Cerebellar cortex (tissue), 1 donor: Measurements from ENCODE around the gene NXPE4.
"Not testable (repeated sequence)": the region's sequence is repeated elsewhere in the genome, so short reads cannot be mapped to it uniquely, and the experiment has no call there.

Source experiments
- DNase-seq: peaks from one replicate; pipeline ENCODE4 v3.0.0-alpha.2; 2015; ENCODE audit warnings: low spot score

The NXPE4 gene

DNA sequence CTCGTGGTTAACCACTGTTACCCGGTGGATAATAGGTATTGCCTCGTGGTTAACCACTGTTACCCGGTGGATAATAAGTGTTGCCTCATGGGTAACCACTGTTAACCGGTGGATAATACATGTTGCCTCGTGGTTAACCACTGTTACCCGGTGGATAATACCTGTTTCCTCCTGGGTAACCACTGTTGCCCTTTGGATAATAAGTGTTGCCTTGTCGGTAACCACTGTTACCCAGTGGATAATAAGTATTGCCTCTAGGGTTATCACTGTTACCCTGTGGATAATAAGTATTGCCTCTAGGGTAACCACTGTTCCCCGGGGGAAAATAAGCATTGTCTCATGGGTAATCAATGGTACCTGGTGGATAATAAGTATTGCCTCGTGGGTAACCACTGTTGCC is 15.0 kb upstream of the NXPE4 start:
- no peak for DNase-seq

DNA sequence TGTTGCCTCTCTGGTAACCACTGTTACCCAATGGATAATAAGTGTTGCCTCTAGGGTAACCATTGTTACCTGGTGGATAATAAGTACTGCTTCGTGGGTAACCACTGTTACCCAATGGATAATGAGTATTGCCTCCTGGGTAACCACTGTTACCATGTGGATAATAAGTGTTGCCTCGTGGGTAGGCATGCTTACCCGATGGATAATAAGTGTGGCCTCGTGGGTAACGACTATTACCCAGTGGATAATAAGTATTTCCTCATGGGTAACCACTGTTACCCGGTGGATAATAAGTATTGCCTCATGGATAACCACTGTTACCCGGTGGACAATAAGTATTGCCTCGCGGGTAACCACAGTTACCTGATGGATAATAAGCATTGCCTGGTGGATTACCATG is 13.8 kb upstream of the NXPE4 start:
- DNase-seq: no peak

DNA sequence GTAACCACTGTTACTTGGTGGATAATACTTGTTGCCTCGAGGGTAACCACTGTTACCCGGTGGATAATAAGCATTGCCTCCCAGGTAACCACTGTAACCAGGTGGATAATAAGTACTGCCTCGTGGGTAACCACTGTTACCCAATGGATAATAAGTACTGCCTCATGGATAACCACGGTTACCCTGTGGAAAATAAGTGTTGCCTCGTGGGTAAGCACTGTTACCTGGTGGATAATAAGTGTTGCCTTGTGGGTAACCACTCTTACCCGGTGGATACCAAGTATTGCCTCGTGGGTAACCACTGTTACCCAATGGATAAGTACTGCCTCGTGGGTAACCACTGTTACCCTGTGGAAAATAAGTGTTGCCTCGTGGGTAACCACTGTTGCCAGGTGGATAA is 13.0 kb upstream of the NXPE4 start:
- DNase-seq: not testable (repeated sequence)

DNA sequence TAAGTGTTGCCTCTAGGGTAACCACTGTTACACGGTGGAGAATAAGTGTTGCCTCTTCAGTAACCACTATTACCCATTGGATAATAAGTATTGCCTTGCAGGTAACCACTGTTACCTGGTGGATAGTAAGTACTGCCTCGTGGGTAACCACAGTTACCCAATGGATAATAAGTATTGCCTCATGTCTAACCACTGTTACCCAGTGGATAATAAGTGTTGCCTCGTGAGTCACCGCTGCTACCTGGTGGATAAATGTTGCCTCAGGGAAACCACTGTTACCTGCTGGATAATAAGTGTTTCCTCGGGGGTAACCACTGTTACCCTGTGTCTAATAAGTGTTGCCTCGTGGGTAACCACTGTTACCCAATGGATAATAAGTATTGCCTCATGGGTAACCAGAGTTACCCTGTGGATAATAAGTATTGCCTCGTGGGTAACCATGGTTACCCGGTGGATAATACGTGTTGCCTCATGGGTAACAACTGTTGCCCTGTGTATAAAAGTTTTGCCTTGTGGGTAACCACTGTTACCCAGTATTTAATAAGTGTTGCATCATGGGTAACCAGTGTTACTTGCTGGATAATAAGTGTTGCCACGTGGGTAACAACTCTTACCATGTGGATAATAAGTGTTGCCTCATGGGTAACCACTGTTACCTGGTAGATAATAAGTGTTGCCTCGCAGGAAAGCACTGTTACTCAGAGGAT is 12.3 kb upstream of the NXPE4 start:
- no peak for DNase-seq

DNA sequence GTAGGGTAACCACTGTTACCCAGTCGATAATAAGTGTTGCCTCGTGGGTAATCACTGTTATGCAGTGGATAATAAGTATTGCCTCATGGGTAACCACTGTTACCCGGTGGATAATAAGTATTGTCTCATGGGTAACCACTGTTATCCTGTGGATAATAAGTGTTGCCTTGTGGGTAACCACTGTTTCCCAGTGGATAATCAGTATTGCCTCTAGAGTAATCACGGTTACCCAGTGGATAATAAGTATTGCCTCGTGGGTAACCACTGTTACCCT is 11.2 kb upstream of the NXPE4 start:
- DNase-seq: not testable (repeated sequence)

DNA sequence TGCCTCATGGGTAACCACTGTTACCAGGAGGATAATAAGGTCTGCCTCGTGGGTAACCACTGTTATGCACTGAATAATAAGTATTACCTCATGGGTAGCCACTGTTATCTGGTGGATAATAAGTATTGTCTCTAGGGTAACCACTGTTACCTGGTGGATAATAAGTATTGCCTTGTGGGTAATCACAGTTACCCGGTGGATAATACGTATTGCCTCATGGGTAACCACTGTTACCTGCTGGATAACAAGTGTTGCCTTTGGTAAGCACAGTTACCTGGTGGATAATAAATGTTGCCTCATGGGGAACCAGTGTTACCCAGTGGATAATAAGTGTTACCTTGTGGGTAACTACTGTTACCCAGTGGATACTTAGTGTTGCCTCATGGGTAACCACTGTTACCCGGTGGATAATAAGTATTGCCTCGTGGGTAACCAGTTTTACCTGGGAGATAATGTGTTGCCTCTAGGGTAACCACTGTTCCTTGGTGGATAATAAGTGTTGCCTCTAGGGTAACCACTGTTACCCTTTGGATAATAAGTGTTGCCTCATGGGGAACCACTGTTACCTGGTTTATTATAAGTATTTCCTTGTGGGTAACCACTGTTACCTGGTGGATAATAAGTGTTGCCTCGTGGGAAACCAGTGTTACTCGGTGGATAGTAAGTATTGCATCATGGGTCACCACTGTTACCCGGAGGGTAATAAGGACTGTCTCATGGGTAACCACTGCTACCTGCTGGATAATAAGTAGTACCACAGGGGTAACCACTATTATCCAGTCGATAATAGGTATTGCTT is 10.6 kb upstream of the NXPE4 start:
- DNase-seq: no peak

DNA sequence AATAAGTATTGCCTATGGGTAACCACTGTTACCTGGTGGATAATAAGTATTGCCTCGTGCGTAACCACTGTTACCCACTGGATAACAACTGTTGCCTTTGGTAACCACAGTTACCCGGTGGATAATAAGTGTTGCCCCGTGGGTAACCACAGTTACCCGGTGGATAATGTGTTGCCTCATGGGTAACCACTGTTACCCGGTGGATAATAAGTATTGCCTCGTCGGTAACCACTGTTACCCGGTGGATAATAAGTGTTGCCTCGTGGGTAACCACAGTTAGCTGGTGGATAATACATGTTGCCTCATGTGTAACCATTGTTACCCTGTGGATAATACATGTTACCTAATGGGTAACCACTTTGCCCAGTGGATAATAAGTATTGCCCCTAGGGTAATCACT is 9.8 kb upstream of the NXPE4 start:
- DNase-seq: no peak

DNA sequence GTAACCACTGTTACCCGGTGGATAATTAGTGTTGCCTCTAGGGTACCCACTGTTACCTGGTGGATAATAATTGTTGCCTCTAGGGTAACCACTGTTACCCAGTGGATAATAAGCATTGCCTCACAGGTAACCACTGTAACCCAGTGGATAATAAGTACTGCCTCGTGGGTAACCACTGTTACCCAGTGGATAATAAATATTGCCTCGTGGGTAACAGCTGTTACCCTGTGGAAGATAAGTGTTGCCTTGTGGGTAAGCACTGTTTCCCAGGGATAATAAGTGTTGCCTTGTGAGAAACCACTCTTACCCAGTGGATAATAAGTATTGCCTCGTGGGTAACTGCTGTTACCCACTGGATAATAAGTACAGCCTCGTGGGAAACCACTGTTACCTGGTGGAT is 9.3 kb upstream of the NXPE4 start:
- no peak for DNase-seq

DNA sequence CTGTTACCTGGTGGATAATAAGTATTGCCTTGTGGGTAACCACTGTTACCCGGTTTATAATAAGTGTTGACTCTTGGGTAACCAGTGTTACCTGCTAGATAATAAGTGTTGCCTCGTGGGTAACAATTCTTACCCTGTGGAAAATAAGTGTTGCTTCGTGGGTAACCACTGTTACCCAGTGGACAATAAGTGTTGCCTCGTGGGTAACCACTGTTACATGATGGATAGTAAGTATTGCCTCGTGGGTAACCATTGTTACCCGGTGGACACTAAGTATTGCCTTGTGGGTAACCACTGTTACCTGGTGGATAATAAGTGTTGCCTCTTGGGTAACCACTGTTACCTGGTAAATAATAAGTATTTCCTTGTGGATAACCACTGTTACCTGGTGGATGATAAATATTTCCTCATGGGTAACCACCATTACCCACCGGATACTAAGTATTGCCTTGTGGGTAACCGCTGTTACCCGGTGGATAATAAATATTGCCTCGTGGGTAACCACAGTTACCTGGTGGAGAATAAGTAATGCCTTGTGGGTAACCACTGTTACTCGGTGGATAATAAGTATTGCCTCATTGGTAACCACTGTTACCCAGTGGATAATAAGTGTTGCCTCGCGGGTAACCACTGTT is 8.7 kb upstream of the NXPE4 start:
- DNase-seq: no peak

DNA sequence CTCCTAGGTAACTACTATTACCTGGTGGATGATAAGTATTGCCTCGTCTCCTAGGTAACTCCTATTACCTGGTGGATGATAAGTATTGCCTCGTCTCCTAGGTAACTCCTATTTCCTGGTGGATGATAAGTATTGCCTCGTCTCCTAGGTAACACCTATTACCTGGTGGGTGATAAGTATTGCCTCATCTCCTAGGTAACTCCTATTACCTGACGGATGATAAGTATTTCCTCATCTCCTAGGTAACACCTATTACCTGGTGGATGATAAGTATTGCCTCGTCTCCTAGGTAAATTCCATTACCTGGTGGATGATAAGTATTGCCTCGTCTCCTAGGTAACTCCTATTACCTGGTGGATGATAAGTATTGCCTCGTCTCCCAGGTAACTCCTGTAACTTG is 7.6 kb upstream of the NXPE4 start:
- not testable (repeated sequence) for DNase-seq

DNA sequence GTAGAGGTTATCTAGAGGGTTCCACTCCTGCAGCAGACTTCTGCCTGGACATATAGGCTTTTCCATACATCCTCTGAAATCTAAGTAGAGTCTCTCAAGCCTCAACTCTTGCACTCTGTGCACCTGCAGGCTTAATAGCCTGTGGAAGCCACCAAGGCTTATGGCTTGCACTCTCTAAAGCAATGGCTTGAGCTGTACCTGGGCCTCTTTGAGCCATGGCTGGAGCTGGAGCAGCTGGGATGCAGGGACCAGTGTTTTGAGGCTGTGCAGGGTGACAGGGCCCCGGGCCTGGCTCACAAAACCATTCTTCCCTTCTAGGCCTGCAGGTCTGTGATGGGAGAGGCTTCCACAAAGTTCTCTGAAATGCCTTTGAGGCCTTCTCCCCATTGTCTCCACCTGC is 2.9 kb upstream of the NXPE4 start:
- no peak for DNase-seq

DNA sequence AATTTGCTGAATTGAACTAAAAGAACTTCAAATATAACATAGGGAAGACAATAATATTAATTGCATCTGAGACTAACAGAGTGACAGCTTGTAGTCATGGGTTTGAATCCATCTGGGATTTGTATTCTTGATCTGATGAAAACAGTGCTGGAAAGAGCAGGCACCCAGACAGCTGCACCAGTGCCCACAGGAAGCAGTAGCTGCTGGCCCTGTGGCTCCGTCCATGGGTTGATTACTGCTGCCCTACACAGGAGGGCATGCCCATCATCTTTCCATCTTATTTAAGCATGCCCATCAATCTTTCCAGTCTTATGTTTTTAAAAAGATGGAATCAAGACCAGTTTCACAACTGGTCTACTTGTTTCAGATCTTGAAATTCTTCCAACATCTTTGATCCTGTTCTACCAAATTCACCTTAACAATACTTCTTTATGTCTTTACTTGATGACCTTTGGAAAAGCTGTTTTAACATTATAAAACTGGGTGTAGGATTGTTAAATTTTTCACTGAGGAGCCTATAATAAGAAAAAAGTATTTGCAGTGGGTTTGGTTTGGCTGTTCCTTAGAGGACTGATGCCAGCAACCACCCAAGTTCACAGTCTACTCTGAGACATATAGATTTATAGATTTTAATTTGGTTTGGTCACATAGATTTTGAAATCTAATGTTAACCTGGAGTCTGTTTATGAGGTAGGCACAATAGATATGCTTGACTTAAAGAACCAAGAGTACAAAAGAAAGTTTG is 761 bp upstream of the NXPE4 start:
- no peak for DNase-seq

DNA sequence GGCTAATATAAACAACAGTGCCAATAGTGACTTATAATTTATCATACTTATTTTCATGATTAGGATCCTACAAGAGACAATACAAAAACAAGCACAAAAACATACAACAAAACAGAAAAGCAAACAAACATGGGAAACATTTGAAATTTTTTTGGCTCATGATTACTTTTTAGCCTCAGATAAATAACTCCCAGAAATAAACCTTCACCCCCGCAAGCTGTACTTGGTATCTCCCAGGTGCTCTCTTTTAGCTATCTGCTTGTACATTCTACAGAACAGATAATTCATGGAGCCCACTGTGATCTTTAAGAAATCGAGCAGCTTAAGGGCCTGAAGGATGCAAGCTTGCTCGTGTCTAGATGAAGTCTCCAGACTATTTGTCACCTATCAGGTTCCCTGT is 883 bp downstream of the NXPE4 start:
- DNase-seq: no peak

DNA sequence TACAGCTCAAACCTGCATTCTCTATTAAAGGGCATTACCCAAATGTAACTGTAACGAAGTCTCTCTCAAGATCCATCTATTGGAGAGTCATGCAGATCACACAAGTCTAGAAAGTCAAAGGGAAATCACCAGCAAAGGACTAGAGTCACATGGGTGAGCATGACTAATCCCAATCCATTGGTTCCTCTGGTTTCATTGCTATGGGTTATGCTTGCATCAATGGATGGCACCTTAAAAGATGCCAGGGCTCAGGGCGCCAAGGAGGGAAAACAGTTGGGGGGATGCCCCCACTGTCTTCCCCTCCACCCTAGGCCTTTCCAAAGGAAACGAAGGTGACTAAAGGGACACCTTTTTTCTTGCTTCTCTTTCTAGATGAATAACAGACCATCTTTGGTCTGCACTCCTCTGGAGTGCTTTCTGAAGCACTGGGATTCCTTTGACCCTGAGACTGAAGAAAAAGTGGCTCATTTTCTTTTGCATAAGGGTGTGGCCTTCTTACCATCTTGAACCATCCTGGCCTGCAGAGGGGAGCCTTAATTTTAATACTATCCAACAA is 8.1 kb downstream of the NXPE4 start:
- DNase-seq: no peak

DNA sequence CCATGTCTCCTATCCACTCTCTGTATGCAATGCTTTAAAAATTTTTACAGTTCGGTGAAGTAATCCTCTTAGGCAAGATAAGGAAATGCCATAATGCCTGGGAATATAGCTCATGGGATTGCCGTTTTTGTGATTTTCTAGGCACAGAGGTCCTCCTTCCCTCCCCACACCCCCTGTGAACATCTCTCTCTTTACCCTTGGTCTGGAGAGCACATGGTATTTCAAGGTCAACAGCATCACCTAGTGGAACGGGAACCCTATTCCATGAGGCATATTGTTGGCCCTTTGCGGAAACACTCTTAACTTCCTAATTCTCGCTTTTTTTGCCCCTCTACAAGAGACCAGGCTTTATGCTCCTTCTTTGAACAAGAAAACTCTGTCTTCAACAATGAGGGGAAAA is 8.8 kb downstream of the NXPE4 start:
- no peak for DNase-seq

DNA sequence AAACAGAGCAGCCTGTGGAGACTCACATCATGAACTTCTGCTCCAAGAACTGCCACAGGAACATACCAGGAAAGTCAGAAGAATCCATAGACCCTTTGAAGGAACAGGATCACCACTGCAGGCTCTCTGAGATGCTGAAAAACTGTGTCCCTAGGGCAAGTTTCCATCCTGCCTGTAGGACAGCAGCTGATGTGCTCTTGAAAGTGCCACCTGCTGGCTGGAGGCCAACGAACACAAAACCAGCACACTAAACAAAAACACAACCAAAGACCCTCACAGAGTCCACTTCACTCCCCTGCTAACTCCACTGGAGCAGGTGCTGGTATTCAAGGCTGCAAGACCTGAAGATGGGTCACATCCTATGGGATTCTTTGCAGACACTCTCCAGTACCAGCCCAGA is 23.9 kb downstream of the NXPE4 start:
- no peak for DNase-seq

DNA sequence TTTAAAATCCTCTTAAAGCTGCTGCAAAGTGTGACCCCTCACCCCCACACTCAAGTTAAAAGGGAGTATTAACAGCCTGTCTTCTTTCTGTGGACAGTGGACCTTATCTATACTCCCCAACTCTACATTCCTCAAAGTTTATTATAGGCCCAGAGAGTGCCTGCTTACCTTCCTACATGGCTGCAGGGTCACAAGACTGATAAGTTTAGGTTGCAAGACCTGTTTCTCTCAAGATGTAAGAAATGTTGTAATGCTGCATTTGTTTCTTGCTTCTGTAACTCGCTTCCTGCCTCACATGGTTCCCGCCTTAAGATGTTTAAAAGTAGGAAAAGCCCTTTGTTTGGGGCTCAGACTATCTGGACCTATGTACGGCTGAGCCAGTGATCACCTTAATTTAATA is 25.8 kb downstream of the NXPE4 start:
- no peak for DNase-seq

DNA sequence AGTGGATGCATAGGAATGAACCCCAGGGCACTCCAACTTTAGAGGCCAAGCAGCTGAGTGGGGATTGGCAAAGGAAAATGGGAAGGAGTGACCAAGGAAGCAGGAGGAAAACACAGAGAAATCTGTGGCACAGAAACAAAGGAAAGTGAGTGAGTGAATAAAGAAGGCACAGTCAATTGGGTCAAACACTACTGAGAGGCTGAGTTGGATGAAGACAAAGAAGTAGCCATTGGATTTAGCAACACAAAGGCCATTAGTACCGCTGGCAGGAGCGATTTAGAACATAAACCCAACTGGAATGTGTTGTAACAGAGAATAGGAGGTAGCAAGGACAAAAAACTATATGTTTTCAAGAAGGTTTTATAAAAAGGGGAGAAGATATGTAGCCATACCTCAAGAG is 29.3 kb downstream of the NXPE4 start:
- DNase-seq: no peak

DNA sequence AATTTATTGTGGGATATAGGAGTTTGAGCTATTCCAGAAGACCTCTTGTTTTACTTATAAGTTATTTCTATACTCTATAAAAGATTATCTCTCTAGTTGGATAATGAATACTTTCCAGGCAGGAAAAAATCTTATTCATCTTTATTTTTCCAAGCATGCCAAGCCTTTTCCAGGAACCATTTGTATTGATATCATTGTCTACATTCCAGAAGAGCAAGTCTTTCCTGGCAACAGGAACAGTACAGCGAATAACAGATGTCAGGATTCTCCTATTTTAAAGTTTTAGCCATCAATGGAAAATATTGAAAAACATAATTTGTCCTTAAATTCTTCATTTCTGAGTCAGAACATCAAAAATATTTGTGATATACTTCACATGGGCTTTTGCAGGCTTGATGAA is 30.8 kb downstream of the NXPE4 start:
- DNase-seq: no peak

DNA sequence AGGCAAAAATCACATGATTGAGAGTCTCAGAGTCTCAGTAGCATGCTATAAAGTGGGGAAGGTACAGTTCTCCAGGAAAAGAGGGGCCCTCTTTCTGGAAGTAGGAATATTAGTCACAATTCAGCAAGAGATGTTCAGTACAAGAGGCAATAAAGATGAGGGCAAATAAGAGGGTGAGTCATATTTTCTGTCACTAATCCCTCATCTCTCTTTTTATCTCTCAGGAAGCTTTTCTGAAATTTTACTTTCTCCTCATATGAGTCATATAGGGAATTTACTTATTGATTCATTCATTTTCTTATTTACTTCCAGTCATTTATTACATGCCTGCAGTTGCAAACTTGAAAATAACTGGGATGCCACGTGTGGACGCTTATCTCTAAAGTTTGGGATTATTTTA is 32.5 kb downstream of the NXPE4 start:
- no peak for DNase-seq

DNA sequence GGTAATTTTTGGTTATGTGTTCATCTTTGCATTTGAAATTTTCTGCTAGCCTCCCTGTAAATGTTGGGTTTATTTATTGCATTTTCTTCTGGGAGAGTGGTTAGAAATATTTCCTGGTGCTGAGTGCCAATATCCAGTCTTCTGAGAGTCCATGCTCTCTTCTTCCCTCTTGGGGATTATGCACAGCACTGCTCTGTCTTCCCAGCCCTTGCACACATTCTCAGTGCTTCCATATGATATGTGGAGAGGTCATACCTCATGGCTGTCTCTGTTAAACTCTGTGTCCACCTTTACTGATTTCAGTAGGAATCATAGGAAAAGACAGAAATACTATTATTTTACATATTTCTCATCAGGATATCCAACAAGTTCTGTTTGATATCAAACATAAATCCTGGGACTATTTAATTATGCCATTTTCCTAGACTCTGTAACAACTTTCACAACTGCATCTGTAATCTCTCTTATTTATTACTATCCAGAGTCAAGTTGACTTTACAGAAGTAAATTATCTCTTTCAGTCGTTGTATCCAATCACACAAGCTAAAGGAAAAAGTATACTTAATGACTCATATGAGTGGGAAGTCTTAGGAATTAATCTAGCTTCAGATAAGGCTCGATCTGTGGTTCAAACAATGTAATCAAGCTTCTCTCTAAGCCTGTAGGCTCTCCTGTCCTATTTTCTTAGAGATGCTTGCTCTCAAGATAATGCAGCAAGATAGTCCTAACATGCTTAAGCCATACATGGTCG is 33.2 kb downstream of the NXPE4 start:
- DNase-seq: no peak
